ENCODE results near the gene ATRX.
"Not testable (repeated sequence)": the region's sequence is repeated elsewhere in the genome, so short reads cannot be mapped to it uniquely, and the experiment has no call there.

ATRX gene

DNA sequence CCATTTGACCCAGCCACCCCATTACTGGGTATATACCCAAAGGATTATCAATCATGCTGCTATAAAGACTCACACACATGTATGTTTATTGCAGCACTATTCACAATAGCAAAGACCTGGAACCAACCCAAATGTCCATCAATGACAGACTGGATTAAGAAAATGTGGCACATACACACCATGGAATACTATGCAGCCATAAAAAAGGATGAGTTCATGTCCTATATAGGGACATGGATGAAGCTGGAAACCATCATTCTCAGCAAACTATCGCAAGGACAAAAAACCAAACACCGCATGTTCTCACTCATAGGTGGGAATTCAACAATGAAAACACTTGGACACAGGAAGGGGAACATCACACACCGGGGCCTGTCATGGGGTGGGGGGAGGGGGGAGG lies 59.9 kb downstream of the ATRX start:
- not testable (repeated sequence) for DNase-seq

DNA sequence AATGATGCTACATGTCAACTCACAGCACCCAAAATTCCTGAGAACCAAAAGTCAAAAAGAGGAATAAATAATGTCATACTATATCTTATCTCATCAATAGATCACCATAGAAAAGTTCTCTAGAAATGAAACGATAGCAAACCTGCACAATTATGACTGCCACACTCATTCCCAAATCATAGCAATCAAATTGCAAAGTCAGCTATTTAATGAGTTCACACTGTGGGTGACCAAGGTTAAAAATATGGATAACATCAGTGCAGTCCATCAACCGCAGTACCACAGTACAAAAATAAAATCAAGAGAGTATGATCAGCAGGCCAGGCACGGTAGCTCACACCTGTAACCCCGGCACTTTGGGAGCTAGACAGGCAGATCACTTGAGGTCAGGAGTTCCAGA lies 62.3 kb downstream of the ATRX start:
- no peak for DNase-seq

DNA sequence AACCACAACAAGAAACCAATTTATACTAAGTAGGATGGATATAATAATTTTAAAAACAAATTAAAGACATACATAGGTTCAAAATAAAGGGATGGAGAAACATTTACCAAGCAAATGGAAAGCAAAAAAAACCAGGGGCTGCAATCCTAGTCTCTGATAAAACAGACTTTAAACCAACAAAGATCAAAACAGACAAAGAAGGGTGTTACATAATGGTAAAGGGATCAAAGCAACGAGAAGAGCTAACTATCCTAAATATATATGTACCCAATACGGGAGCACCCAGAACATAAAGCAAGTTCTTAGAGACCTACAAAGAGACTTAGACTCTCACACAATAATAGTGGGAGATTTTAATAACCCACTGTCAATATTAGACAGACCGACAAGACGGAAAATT lies 66.6 kb downstream of the ATRX start:
- no peak for DNase-seq

DNA sequence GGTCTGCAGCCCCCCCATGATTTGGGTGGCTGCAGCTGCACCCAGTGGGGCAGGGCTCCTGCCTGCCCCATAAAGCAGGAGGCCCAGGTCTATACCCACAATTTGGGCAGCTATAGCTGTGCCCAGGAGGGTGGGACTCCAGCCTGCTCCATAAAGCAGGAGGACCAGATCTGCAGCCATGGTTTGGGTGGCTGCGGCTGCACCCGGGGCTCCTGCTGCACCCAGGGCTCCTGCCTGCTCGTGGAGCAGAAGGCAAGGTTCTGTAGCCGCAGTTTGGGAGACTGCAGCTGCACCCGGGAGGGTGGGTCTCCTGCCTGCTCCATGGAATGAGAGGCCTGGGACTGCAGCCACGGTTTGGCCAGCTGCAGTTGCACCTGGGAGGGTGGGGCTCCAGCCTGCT lies 81.1 kb downstream of the ATRX start:
- no peak for DNase-seq

DNA sequence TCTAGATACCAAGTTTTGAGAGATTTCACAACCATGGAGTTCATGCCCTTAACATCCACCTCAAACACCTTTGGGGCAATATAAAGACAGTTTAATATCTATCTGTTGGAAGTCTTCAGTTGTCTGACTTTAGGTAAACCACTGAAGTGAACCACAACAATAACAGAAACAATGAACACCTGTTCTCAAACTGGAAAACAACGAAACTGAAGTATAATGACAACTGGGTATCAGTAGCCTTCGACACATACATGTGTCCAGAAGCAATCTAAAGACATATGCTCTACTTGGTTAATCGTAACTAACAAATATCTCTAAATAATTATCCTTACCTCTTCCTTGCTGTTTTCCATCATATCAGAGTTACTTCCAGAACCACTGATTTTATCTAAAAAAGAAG lies 87.8 kb downstream of the ATRX start:
- no peak for DNase-seq

DNA sequence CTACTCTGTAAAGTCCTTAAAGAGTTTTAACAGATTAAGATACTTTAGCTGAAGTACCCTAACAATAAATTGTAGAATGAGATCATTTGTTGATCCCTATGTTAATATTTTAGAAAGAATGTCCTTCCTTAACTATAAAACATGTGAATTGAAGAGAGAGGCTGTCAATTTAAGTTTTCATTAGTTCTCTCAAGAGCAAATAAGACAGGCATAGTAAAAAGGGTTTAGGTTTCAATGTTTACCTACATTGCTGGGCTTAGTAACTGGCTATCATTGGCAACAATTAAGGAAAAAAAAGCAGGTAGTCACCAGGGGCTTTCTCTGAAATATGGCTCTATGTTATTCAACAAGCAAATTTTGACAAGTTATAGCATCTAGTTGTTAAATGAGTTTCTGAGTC lies 91.5 kb downstream of the ATRX start:
- DNase-seq = no peak

DNA sequence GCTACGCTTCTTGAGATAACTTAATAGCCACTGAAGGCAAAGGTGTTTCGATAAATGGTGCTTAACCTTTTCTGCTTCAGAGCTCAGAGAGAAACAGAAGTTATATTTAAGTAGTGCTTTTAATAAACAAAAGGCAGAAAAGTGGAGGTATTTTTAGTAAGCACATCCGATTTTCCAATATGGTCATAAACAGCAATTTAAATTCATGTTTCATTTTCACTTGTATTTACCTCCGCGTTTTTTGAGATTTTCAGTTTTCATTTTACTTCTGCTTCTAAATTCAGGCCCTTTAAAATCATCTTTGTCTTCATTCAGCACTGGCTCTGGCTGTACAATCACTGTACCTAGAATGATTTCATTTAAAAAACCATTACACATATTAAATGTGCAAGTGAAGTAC lies 92.4 kb downstream of the ATRX start:
- DNase-seq = no peak

DNA sequence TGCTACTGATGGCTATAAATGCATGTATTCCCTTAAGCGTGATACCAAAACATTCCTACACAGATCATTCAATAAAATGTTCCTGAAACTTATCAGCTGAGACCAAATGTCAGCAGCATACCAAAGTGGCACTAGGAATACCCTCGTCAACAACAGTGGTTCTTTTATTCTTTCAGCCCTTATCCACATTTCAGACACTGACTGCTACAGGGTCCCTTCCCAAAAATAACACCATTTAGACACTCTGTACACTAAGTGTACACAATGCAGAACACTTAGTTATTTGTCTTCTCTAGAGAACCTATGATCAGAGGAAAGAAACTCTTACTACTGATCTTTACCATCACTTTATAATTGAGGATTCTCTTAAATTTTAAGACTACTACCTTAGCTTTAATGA lies 94.1 kb downstream of the ATRX start:
- DNase-seq = no peak

DNA sequence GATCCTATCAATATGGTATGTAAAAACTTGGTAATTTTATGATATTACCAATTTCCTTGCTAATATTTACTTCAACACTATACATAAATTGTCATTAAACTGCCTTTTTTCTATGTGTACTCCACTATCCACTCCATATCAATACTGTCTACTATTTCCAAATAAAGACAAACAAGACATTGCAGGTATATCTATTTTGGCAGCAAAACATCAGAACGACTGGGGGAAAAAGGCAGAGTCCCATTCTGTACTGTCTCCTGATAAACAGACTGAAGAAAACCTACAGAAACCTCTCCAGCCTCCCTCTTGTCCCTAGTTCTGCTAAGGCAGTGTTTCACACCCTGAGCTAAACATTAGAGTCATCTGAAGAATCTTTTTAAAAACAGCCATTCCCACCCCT lies 96.6 kb downstream of the ATRX start:
- DNase-seq = no peak

DNA sequence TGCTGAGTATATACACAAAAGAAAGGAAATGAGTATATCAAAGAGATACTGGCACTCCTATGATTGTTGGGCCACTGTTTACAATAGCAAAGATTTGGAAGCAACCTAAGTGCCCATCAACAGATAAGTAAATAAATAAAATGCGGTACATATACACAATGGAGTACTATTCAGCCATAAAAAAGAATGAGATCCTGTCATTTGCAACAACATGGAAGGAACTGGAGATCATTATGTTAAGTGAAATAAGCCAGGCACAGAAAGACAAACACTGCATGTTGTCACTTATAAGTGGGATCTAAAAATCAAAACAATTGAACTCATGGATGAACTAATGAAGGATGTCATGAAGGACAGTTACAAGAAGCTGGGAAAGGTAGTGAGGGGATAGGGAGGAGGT lies 100.3 kb downstream of the ATRX start:
- not testable (repeated sequence) for DNase-seq

DNA sequence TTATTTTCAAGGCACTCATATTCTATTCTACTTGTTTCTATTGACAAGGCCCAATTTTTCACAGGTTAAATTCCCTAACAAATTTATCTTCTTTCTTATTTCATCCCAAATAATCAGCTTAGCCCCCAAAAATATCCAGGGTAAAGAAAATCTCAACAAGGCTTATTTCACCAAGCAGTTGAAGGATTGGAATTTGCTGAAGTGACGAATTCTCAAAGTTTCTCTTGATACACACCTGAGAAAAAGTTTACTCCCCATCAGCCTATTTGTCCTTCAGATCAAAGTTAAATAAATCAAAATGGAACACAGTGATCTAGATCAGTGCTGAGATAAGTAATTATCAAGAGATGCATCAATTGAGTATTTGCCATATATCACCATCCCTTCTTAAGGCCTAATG lies 106.9 kb downstream of the ATRX start:
- DNase-seq = no peak

DNA sequence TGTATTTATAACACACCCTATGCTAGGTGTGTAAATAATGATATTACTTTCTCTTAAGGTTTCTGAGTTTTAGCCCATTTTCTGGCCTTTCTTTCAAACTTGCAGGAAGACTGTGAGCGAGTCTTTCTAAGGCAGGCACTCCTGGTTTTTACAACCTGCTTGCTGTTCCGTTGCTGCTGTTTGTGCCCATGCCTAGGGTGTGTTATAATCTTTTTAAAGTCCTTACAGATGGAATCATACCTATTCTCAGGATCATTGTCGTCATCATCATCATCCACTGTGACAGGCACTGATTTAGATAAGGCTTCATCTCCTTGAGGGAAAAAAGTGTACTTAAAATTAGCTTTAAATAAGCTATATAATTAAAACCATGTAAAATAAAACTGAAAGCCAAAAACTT lies 110.0 kb downstream of the ATRX start:
- DNase-seq = no peak

DNA sequence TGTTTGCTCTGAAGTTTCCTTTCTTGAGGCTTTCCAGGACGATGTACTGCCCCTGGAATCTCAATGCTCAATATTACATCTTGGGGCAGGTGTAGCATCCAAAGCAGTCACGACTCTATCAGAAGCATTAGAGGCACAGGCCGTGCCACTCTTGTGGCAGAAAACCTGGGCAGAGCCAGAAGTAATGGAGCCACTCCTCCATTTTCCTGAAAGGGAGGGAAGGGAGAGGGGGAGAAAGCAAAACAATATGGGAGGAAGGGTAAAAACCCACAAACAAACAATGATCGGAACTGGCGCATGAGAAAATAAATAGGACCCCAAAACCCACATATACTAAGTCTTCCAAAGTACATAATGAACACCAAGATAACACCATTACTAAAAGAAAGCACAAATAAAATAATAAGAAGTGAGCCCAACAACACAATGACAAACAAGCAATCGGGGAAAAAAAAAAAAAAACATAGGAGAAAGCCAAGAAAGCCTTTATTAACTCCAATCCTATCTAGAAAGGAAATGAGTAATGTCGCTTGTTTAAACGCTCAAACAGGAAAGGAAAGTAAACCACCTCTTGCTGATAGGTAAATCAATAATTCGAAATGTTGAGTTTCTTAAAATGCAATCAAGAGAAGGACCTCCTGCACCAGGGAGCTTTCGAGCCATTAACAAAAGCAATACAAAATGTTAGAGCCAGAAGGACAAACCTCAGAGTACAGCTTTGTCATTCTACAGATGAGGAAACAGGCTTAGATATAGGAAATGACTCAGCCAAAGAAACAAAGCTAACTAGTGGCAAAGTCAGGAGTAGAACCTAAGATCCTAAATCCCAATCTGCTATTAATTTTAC lies 117.4 kb downstream of the ATRX start:
- peak; percentile 67 to 70 for DNase-seq

DNA sequence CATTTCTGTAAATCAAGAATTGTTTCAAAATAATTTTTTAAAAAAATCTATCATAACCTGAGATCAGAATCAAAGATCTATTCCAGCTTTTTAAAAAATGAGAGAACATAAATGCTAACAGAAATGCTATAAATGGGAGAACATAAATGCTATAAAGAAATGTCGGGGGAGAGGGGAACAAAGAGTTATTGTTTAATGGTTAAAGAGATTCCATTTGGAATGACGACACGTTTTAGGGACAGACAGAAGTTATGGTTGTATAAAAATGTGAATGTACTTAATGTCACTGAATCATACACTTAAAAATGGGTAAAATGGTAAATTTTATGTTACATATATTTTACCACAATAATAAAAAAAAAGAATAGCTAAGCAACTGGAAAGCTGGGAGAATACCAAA lies 127.1 kb downstream of the ATRX start:
- no peak for DNase-seq

DNA sequence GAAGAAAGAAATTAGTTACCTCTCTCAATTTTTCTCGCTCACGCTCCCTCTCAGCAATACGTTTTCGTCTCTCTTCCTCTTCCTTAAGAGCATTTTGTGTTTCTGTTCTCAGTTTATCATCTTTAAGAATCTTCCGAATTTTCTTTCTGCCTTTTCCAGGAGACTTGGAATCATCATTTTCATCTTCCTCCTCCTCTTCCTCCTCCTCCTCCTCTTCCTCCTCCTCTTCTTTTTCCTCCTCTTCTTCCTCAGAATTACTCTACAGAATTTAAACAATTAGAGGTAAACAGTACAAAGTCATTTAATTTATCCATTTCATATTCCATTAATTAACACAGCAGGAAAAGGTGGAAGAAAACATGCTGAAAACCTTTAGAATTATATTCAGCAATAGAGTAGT lies 133.9 kb downstream of the ATRX start:
- no peak for DNase-seq

DNA sequence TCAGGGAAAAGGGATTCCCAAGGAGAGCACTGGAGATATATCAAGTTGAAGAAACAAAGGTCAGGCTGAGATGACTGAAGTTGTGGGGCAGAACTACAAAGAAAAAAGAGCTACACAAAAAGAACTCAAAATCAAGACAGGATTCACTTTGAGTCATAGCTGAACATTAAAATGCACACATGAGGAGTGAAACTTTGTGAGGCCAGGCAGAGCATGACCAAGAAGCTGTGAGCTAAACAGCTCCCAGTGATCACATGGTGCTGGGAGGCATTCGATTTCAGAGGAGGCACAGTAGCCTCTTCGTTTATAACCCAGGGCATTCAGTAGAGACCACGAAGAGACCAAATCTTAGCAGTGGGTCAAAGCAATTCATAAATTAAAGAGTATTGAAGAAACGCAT lies 145.3 kb downstream of the ATRX start:
- no peak for DNase-seq

DNA sequence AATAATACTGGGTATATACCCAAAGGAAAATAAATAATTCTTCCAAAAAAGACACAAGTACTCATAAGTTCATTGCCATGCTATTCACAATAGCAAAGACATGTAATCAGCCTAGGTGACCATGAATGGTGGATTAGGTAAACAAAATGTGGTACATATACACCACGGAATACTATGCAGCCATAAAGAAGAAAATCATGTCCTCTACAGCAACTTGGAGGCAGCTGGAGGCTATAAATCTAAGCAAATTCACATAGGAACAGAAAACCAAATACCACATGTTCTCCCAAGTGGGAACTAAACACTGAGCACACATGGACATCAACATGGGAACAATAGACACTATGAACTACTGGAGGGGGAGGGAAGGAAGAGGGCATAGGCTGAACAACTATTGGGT lies 146.2 kb downstream of the ATRX start:
- DNase-seq = no peak

DNA sequence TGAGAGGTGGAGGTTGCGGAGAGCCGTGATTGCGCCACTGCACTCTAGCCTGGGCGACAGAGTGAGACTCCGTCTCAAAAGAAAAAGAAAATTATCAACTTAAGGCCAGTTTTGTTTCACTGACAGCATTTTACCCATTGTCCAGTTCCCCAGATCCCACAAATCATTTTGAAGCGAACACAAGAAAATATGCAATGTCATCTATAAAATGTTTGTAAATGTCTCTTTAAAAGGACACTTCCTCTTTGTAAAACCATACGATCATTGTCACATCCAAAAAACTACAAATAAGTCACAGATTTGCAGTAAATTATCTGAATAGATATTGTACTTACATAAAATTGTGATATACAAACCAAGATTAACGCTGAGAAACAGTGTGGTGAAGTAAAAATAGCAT lies 147.6 kb downstream of the ATRX start:
- DNase-seq = no peak

DNA sequence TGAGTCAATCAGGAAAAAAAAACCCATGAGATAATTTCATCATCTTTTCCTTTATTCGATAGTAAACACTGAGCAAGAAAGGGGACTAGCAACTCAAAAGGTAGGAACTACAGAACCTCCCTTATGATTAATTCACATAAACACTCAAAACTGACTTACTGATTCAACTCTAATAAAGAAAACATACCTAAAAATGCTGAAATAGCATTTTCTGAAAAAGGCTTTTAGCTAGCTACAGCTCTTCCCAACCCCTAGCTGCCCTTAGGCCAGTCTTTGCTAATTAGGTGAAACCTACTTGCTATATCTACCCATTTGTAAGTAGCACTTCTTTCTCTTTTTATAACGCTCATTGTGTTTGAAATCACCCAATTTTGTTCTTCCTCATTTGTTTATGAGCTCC lies 150.6 kb downstream of the ATRX start:
- DNase-seq = no peak

DNA sequence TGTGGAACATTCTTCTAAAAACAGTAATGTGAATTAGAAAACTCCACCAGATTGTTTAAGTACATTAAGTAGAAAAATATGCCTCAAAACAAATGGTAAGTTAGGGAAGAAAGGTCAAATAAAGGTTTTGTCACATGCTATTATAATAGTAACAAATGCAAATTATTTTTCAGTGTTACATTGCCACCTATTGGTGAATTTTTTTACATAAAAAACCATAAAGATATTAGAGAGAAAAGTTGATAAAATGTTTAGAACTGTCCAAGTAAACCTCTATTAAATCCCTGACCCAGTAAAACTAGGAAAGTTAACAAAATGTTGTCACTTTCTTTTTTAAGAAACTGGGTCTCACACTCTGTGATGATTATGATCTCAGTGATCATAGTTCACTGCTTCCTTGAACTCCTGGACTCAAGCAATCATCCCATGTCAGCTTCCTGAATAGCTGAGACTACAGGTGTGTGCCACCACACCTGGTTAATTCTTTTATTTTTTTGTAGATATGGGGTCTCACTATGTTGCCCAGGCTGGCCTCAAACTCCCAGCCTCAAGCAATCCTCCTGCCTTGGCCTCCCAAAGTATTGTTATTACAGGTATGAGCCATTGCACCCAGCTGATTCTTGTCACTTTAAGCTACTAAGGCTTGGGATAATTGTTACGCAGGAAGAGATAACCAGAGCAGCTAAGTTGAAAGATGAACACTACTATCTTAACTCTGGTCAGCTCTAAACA lies 157.6 kb downstream of the ATRX start:
- peak in 1 of 2 experiments; percentile 12 for DNase-seq

DNA sequence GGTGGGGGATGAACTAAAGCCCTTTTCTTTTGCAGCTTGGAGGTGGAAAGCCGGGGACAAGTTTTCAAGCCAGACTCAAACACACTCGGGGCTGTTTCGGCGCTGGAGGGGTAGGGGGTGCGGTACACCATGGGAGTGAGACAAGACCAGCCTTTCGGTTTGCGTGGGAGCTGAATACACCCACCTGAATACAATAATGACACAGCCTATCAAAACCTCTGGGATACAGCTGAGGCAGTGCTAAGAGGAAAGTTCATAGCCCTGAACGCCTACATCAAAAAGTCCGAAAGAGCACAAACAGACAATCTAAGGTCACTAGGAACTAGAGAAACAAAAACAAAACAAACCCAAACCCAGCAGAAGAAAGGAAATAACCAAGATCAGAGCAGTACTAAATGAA lies 163.3 kb downstream of the ATRX start:
- DNase-seq = no peak

DNA sequence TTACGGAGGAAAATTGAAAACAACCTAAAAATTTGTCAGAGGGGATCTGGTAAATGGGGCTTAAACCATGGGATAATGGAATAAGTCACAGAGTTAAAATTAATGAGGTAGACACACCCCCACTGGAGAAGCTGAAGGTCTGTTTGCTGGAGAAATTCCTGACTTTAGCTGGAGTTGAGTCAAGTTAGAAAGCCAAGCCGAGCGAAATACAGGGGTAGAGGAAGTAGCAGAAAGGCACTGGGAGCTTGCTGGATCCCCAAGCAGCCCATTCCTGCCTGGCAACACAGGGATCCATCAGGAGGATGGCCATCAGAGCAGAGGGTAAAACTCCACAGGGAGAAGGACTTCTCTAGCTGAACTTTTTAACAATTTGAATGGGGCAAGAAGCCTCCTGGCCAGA lies 163.8 kb downstream of the ATRX start:
- DNase-seq = no peak

DNA sequence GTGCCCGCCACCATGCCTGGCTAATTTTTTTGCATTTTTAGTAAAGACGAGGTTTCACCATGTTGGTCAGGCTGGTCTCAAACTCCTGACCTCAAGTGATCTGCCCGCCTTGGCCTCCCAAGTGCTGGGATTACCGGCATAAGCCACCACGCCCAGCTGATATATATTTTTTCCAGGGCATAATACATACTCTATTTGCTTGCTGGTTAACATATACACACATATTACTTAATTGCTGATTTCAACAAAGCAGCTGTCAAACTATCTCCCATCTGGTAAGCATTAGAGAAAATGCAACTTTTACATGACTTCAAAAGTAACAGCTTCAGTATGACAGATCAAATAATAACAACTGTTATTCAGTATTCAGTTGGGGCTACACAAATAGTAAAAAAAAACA lies 164.6 kb downstream of the ATRX start:
- not testable (repeated sequence) for DNase-seq

DNA sequence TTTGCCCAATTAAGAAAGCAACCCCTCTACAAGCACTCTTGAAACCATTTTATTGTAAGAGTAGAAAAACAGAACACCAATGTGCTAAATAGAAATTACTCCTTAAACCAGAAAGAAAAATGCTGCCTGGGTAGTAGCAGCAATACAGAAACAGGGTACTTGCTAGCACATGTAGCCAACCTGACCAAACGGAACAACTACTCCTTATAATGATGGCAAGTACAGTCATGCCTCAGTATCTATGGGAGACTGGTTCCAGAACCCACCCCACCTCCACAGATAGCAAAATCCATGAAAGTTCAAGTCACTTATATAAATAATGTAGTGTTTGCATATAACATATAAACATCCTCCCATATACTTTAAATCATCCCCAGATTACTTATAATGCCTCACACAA lies 168.8 kb downstream of the ATRX start:
- DNase-seq = no peak

Data from Kasumi-1 (cell line).